ENCODE measurements around the gene MS4A2.

- no peak for TF ChIP-seq POLR2A (IDR thresholded peaks at IDR 0.05)
- TF ChIP-seq CTCF (IDR thresholded peaks at IDR 0.05 in 8 of 11, conservative IDR thresholded peaks at IDR 0.05 in 3 of 11) = no peak
- TF ChIP-seq POLR2AphosphoS5 (IDR thresholded peaks at IDR 0.05) = no peak
These were observed 2.6 kb upstream of the MS4A2 start for GRCh38 chr11:60085909-60086308.

Data from spleen (tissue), 7 donors.